Activated CD4-positive, alpha-beta T cell treated with anti-CD3 and anti-CD28 coated beads for 36 hours (primary cell): ENCODE measurements around the gene FTO. TPM values are rescaled to one million over a fixed set of nuclear protein-coding genes. Genes with fewer than 3 reads are reported as not detected.
A peak's percentile ranks its signal among the peaks of the same experiment; 100 is the strongest.

ENCODE experiments used
- ATAC-seq: fragments of 200-7000 bp; cut with Tn5 transposase; one replicate; pipeline ENCODE4 v1.10.0; 2021; ENCODE audit warnings: mild to moderate bottlenecking, moderate library complexity
- CTCF ChIA-PET: fragments of 350-600 bp; sonication (Branson Sonifier 250); formaldehyde crosslinking; loops from one replicate; lab custom pipeline; 2021; ENCODE audit warnings: antibody characterized with exemption; lab: Charles Lee
- POLR2A ChIA-PET: fragments of 350-600 bp; sonication (Branson Sonifier 250); formaldehyde crosslinking; loops from one replicate; lab custom pipeline; 2021; ENCODE audit warnings: antibody characterized with exemption, inconsistent platforms; lab: Charles Lee
- DNase-seq: peaks from one replicate; pipeline ENCODE4 v3.0.0-alpha.2; 2020
- H3K27ac Mint-ChIP-seq: one replicate; pipeline ENCODE4 v1.8.0; 2021; ENCODE audit warnings: mixed read lengths
- H3K27me3 Mint-ChIP-seq: one replicate; pipeline ENCODE4 v1.8.0; 2021; ENCODE audit warnings: mixed read lengths
- H3K36me3 Mint-ChIP-seq: one replicate; pipeline ENCODE4 v1.8.0; 2021; ENCODE audit warnings: low read depth, mixed read lengths
- H3K4me1 Mint-ChIP-seq: one replicate; pipeline ENCODE4 v1.8.0; 2021; ENCODE audit warnings: mixed read lengths
- H3K4me3 Mint-ChIP-seq: one replicate; pipeline ENCODE4 v1.8.0; 2021; ENCODE audit warnings: mild to moderate bottlenecking, moderate library complexity, mixed read lengths
- H3K9me3 Mint-ChIP-seq: one replicate; pipeline ENCODE4 v1.8.0; 2021; ENCODE audit warnings: low read depth, mixed read lengths
- intact Hi-C, 2 experiments: fragments of 100-400 bp; cut with DNase I in 1 of 2; cut with micrococcal nuclease in 1 of 2; formaldehyde crosslinking; loops; one replicate each; pipeline versions ENCODE4 v1.14.2 to v1.15.1; 2022 to 2024; cut with DNase I, micrococcal nuclease
- total RNA-seq, 2 experiments: library from RNA; stranded (reverse); gene quantifications; one replicate each; pipeline ENCODE4 v1.2.3, GENCODE V29; 2021

FTO gene
- total RNA-seq, 2 experiments from 2014 or later, result 50.9 to 57.6 TPM

DNA sequence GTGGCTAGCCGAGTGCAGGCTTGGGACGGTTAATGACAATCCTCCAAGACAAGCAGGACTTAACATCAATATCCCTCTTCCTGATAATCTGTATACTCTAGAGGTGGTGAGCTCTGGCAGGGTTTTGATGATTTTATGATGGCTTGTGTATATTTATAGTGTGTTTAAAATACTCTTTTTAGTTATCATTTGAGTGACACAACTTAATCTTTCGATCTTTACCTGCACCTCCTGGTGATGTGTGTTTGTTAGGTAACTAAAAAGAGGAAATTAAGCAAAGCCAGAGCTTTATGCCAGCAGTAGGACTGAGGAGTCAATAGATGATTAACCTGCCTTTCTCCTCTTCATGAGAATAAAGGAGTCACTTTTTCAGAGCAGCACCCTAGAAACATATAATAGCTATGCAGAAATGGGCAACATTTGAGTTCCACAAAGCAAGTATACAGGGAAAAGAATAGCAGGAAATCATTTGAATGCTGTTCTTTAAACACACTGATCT lies 372.1 kb downstream of the FTO start:
- H3K9me3 Mint-ChIP-seq, result no peaks in the 10 kb centered on the region
- DNase-seq (no peak), ATAC-seq (no peak)
- ChIA-PET POLR2A (interaction anchor here (0.6 kb wide), 1 partner anchor 110 kb away, joined by 3 read pairs; no protein-coding TSS in a partner anchor), CTCF (no interaction called here)
- H3K27ac Mint-ChIP-seq, result no peak overlapping the region
- no peaks in the 10 kb centered on the region for H3K4me1 Mint-ChIP-seq
- H3K4me3 Mint-ChIP-seq, result no peak overlapping the region
- no peaks in the 10 kb centered on the region for H3K27me3 Mint-ChIP-seq
- intact Hi-C loops, result no loop called here
- no peaks in the 10 kb centered on the region for H3K36me3 Mint-ChIP-seq

DNA sequence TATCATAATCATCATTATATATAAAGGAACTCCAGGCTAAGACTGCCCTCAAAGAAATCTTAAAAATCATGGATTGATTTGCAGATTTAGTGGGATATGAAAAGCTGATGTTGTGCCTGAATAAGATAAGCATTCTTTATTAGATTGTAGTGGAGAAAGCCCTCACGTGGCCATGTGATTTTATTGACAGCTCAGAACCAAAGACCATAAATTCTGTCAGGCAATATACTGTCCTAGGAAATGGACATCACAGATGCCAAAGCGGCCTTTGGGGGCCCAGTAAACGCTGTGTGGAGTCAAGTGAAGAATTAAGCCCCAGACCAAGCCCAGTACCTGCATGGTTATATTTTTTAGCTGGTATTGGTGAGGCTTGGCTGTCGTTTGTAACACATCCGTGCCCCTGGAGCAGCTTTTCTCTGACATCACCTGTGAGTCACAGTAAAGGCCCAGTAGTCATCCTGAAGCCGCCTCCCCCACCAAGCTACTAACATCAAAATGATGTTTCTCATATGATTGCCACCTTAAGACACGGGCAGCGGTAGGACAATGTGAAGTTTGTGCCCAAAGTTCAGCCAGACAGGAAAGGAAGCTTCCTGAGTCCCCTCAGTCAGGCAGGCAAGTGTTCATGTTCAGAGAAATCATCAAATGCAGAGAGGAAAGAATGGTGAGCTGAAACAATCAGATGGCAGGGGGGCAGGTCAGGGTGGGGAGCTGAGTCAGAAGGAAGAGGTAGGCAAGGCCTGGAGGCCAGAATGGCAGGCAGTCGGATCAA lies 373.3 kb downstream of the FTO start:
- Mint-ChIP-seq H3K4me1 (no peaks in the 10 kb centered on the region), H3K4me3 (no peak overlapping the region), H3K36me3 (no peaks in the 10 kb centered on the region), H3K9me3 (no peaks in the 10 kb centered on the region), H3K27ac (no peak overlapping the region), H3K27me3 (no peaks in the 10 kb centered on the region)
- intact Hi-C loops, result no loop called here
- ATAC-seq (peak; percentile 23), DNase-seq (no peak)
- CTCF ChIA-PET, result interaction anchor here (0.6 kb wide), 1 partner anchor 119 kb away, joined by 3 read pairs; no protein-coding TSS in a partner anchor
- POLR2A ChIA-PET, result interaction anchor here (0.7 kb wide), 1 partner anchor 167 kb away, joined by 3 read pairs; no protein-coding TSS in a partner anchor

DNA sequence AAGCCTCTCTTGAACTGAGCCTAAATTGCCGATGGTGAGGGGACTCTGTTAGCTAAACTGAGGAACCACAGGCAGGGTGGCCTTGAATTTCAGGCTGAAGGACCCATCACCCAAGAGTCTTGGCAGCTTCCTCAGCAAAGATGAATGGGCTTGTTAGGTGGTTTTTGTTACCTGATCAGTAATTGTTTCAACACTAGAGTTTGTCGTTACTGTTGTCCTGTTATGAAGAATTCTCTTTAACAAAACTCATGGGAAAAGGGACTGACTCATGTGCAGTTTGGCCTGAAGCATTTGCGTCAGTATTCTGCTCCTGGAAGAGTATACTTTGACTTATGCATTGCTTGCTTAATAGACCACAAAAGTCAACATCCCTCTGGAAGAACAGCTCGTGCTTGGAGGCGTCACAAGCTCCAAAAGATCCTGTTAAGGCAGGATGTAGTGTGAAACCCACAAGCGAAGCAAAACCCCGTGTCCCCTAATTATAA lies 376.6 kb downstream of the FTO start:
- H3K36me3 Mint-ChIP-seq, result peaks cover 4% of the 10 kb centered on the region
- intact Hi-C loops, result no loop called here
- DNase-seq (no peak), ATAC-seq (no peak)
- H3K4me1 Mint-ChIP-seq, result no peaks in the 10 kb centered on the region
- CTCF ChIA-PET, result interaction anchor here (0.6 kb wide), 1 partner anchor 39 kb away, joined by 4 read pairs; no protein-coding TSS in a partner anchor
- no peak overlapping the region for H3K4me3 Mint-ChIP-seq
- no peak overlapping the region for H3K27ac Mint-ChIP-seq
- H3K9me3 Mint-ChIP-seq, result no peaks in the 10 kb centered on the region
- H3K27me3 Mint-ChIP-seq, result no peaks in the 10 kb centered on the region
- POLR2A ChIA-PET, result no interaction called here

DNA sequence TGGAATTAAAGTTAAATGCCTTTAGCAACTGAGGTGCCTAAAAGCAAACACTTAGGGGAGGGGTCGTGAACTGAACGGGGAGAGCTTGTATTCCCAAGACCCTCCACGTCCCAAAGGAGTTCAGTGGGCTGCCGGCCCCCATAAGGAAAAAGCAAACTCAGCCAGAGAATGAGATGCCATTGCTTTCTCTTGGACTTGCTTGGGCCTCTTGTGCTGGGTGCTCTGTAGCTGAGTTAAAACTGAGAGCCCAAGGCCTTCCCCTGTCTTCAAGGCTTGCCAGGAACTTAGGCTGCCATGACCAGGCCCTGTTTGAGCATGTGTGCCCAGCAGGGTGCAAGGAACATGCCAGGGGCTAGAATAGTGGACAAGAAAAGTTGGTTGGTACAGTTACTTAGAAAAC lies 382.8 kb downstream of the FTO start:
- DNase-seq, result no peak
- intact Hi-C loops, result no loop called here
- no peak overlapping the region for H3K27ac Mint-ChIP-seq
- ChIA-PET CTCF (interaction anchor here (0.8 kb wide), 1 partner anchor 185 kb away, joined by 3 read pairs; no protein-coding TSS in a partner anchor), POLR2A (no interaction called here)
- ATAC-seq, result no peak
- peaks cover 4% of the 10 kb centered on the region for H3K36me3 Mint-ChIP-seq
- no peaks in the 10 kb centered on the region for H3K27me3 Mint-ChIP-seq
- H3K9me3 Mint-ChIP-seq, result no peaks in the 10 kb centered on the region
- H3K4me1 Mint-ChIP-seq, result no peaks in the 10 kb centered on the region
- no peak overlapping the region for H3K4me3 Mint-ChIP-seq

DNA sequence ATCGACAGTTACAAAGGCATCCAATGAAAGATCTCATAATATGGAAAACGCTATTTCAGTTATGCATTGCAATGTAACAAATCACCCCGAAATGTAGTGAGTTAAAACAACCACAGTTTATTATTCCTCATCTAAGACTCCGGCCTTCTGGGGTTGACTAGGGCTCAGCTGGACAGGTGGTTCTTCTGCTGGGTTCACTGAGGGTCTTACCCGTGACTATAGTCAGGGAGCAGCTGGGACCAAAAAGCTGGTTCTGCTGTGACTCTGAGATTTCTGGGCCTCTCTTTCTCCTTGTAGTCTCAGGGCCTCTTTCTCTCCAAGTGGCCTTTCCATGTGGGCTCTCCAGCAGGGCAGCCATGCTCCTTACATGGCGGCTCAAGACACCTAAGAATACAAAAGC lies 386.6 kb downstream of the FTO start:
- Mint-ChIP-seq H3K27me3 (no peaks in the 10 kb centered on the region), H3K27ac (no peak overlapping the region), H3K36me3 (peaks cover 22% of the 10 kb centered on the region), H3K4me3 (no peak overlapping the region), H3K9me3 (peaks cover 7% of the 10 kb centered on the region), H3K4me1 (no peaks in the 10 kb centered on the region)
- ChIA-PET POLR2A (no interaction called here), CTCF (no interaction called here)
- intact Hi-C loops, result no loop called here
- ATAC-seq, result no peak
- DNase-seq, result no peak

DNA sequence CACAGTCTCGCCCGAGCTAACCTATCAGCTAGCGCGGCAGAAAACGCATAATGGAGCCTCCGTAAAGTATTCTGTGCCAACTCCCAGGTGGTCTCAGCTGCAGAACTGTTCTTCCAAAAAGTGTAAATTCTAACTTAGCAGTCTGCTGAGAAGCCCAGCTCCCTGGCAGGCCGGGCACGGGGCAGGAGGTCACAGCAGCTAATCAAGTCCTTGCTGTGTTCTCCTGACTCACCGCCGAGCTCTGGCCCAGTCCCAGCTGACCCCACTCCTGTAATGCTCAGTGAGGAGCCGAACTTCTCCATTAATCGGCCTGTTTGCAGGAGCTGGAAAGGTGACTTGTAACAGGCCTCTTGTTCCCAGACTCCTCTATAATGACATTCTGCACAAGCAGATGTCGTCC lies 389.3 kb downstream of the FTO start:
- H3K4me1 Mint-ChIP-seq, result no peaks in the 10 kb centered on the region
- DNase-seq (no peak), ATAC-seq (no peak)
- H3K4me3 Mint-ChIP-seq, result no peak overlapping the region
- intact Hi-C loops, result no loop called here
- H3K36me3 Mint-ChIP-seq, result peaks cover 28% of the 10 kb centered on the region
- no peaks in the 10 kb centered on the region for H3K27me3 Mint-ChIP-seq
- ChIA-PET CTCF (no interaction called here), POLR2A (no interaction called here)
- no peak overlapping the region for H3K27ac Mint-ChIP-seq
- peaks cover 7% of the 10 kb centered on the region for H3K9me3 Mint-ChIP-seq

DNA sequence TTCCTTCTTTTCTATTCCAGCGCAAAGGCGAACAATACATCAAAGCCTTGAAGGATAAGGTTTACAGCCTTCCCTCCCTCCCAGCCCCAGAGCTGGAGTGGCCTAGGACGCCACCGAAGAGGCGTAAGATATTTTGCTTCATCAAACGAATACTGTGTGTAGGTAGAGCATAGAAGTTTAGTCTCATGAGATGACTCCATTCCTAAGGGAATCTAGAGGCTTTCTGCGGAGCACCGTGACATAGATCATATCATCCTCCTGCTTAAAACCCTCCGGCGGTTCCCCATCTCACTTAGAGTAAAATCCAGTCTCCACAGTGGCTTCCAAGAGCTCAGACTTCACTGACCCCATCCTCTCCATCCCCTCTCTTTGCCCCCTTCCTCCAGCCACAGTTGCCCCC lies 390.7 kb downstream of the FTO start:
- no peaks in the 10 kb centered on the region for H3K27me3 Mint-ChIP-seq
- CTCF ChIA-PET, result no interaction called here
- POLR2A ChIA-PET, result no interaction called here
- no peak overlapping the region for H3K27ac Mint-ChIP-seq
- H3K4me3 Mint-ChIP-seq, result no peak overlapping the region
- intact Hi-C loops, result no loop called here
- peaks cover 7% of the 10 kb centered on the region for H3K9me3 Mint-ChIP-seq
- no peak for ATAC-seq
- no peak for DNase-seq
- H3K36me3 Mint-ChIP-seq, result peaks cover 28% of the 10 kb centered on the region
- no peaks in the 10 kb centered on the region for H3K4me1 Mint-ChIP-seq

DNA sequence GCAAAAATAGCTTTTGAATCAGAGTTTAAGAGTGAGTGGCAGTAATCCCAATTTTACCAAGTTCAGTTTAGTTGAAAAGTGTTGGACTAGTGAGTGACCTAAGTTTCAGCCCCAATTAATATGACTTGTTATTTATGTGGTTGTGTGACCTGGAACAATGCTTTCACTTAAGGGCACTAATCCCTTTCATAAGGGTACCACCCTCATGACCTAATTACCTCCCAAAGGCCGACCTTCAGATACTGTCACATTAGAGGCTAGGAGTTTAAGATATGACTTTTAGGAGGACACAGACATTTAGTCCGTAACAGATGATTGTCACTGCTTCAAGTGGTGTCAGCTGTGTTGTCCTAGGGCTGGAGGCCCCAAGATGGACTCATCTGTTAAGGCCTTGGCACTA lies 392.7 kb downstream of the FTO start:
- no peaks in the 10 kb centered on the region for H3K4me1 Mint-ChIP-seq
- H3K9me3 Mint-ChIP-seq, result peaks cover 7% of the 10 kb centered on the region
- H3K27ac Mint-ChIP-seq, result no peak overlapping the region
- H3K27me3 Mint-ChIP-seq, result no peaks in the 10 kb centered on the region
- intact Hi-C loops, result no loop called here
- H3K36me3 Mint-ChIP-seq, result peaks cover 28% of the 10 kb centered on the region
- no peak overlapping the region for H3K4me3 Mint-ChIP-seq
- no peak for ATAC-seq
- POLR2A ChIA-PET, result no interaction called here
- no peak for DNase-seq
- CTCF ChIA-PET, result interaction anchor here (0.8 kb wide), 1 partner anchor 281 kb away, joined by 4 read pairs; no protein-coding TSS in a partner anchor

DNA sequence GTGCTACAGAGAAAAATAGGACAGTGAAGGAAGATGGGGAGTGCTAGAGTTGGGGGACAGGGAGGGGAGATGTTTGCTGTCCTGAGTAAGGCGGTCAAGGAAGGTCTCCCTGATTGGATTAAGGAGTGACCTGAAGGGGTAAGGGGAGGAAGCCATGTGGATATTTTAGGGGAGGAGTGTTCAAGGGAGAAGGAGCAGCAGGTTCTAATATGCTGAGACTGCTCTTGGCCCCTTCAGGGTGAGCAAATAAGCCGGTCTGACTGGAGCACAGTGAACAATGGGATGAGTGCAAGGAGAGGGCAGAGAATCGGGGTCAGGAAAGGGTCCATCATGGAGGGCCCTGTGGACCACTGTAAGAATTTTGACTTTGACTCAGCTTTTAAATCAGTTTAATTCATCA lies 393.8 kb downstream of the FTO start:
- no peak overlapping the region for H3K4me3 Mint-ChIP-seq
- DNase-seq, result no peak
- H3K27ac Mint-ChIP-seq, result no peak overlapping the region
- intact Hi-C loops, result no loop called here
- no peak for ATAC-seq
- H3K4me1 Mint-ChIP-seq, result no peaks in the 10 kb centered on the region
- peaks cover 23% of the 10 kb centered on the region for H3K36me3 Mint-ChIP-seq
- ChIA-PET CTCF (no interaction called here), POLR2A (interaction anchor here (0.6 kb wide), 1 partner anchor 148 kb away, joined by 7 read pairs; no protein-coding TSS in a partner anchor)
- no peaks in the 10 kb centered on the region for H3K27me3 Mint-ChIP-seq
- H3K9me3 Mint-ChIP-seq, result peaks cover 7% of the 10 kb centered on the region

DNA sequence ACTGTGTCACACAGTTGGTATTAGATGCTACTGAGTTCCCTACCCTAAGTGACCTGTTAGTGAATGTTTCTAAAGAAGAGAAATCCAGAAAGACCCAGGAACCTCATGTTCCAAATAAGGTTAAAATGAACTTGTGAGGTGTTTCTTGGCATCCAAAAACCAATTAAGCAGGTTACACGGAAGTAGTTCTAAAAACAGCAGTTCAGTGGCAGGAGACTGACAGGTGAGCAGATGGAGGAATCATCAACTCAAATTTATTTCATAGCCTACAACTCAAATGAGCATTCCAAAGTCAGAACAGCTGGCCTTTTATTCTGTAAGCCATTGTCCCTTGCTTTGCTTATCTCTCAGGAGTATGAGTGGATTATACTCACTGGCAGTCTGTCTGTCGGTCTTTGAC lies 394.3 kb downstream of the FTO start:
- Mint-ChIP-seq H3K27me3 (no peaks in the 10 kb centered on the region), H3K9me3 (peaks cover 7% of the 10 kb centered on the region), H3K36me3 (peaks cover 23% of the 10 kb centered on the region), H3K4me1 (no peaks in the 10 kb centered on the region), H3K4me3 (no peak overlapping the region), H3K27ac (no peak overlapping the region)
- ATAC-seq (no peak), DNase-seq (no peak)
- intact Hi-C loops, result no loop called here
- CTCF ChIA-PET, result no interaction called here
- POLR2A ChIA-PET, result interaction anchor here (0.6 kb wide), 1 partner anchor 149 kb away, joined by 7 read pairs; no protein-coding TSS in a partner anchor

DNA sequence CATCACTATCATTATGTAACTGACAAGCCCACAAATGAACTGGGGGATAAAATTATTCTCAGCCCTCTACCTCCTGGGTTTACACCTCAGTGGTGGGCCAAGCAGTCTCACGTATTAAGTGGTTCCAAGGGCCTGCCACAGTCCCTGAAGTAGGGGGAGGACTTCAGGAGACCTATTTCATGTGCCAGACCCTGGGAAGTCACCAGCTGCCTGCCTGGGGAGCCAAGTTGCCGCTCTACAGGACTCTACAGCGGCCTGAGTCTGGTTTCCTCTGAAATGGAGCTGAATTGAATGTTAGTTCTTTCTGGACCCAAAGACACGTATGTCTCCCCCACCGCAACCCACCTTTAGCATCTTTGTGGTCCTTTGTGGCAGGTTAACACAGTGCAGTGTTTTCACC lies 395.7 kb downstream of the FTO start:
- ChIA-PET CTCF (no interaction called here), POLR2A (no interaction called here)
- intact Hi-C loops, result no loop called here
- Mint-ChIP-seq H3K36me3 (peaks cover 15% of the 10 kb centered on the region), H3K27ac (no peak overlapping the region), H3K9me3 (peaks cover 7% of the 10 kb centered on the region), H3K4me1 (no peaks in the 10 kb centered on the region), H3K4me3 (no peak overlapping the region), H3K27me3 (no peaks in the 10 kb centered on the region)
- no peak for ATAC-seq
- DNase-seq, result no peak
